Keratinocyte (primary cell): Measurements from ENCODE around the gene ST6GAL1. TPM values are rescaled to one million over a fixed set of nuclear protein-coding genes. Genes with fewer than 3 reads are reported as not detected.

Source experiments
- DNase-seq: peaks from one replicate; pipeline ENCODE4 v3.0.0-alpha.2; 2011; ENCODE audit warnings: low read depth, missing footprints, low spot score
- FAIRE-seq: peaks from 2 replicates; lab custom pipeline; 2011; peaks lifted over from hg19 to GRCh38; lab: Jason Lieb, UNC
- H2AFZ ChIP-seq: 2 replicates; pipeline ENCODE4 v1.6.0; 2012; ENCODE audit warnings: low read length, control low read depth, inconsistent platforms; ENCODE audit not compliant: control insufficient read depth
- H3K27ac ChIP-seq: 2 replicates; pipeline ENCODE4 v1.5.1; 2011; ENCODE audit warnings: low read length; ENCODE audit not compliant: control insufficient read depth, insufficient read depth
- H3K27me3 ChIP-seq: 3 replicates; pipeline ENCODE4 v1.6.0; 2011; ENCODE audit warnings: low read length; ENCODE audit not compliant: control insufficient read depth, insufficient read depth; ENCODE audit errors: extremely low read depth
- H3K36me3 ChIP-seq, 2 experiments: 2 replicates in 1 of 2; 3 replicates in 1 of 2; pipeline ENCODE4 v1.5.1; 2011; ENCODE audit warnings: low read length in 2 of 2, mild to moderate bottlenecking in 1 of 2; ENCODE audit not compliant: control insufficient read depth in 2 of 2, insufficient read depth in 2 of 2; ENCODE audit errors: extremely low read depth in 1 of 2
- H3K4me1 ChIP-seq: 3 replicates; pipeline ENCODE4 v1.5.1; 2011; ENCODE audit warnings: low read length; ENCODE audit not compliant: control insufficient read depth, insufficient read depth; ENCODE audit errors: extremely low read depth
- H3K4me2 ChIP-seq: 3 replicates; pipeline ENCODE4 v1.6.0; 2011; ENCODE audit warnings: low read depth, low read length; ENCODE audit not compliant: control insufficient read depth, insufficient read depth; ENCODE audit errors: extremely low read depth
- H3K4me3 ChIP-seq, 3 experiments: fragments of 200-600 bp in 1 of 3; sonication (generic) in 1 of 3; 2 replicates in 2 of 3; 3 replicates in 1 of 3; pipeline ENCODE4 v1.5.1; 2011 to 2016; ENCODE audit warnings: low read length in 3 of 3, mild to moderate bottlenecking in 3 of 3, control low read depth in 2 of 3, inconsistent platforms in 1 of 3, low read depth in 1 of 3, mixed read lengths in 1 of 3, mixed run types in 1 of 3, moderate library complexity in 1 of 3; ENCODE audit not compliant: control insufficient read depth in 2 of 3, insufficient read depth in 2 of 3; ENCODE audit errors: extremely low read depth in 1 of 3
- H3K79me2 ChIP-seq: 2 replicates; pipeline ENCODE4 v1.6.0; 2012; ENCODE audit warnings: low read length; ENCODE audit not compliant: control insufficient read depth, insufficient read depth
- H3K9ac ChIP-seq: 3 replicates; pipeline ENCODE4 v1.6.0; 2011; ENCODE audit warnings: low read length; ENCODE audit not compliant: control insufficient read depth, insufficient read depth; ENCODE audit errors: extremely low read depth
- H3K9me1 ChIP-seq: 3 replicates; pipeline ENCODE4 v1.6.0; 2011; ENCODE audit warnings: low read length; ENCODE audit not compliant: control insufficient read depth, insufficient read depth; ENCODE audit errors: extremely low read depth
- H3K9me3 ChIP-seq: 2 replicates; pipeline ENCODE4 v1.5.1; 2012; ENCODE audit warnings: low read depth, low read length; ENCODE audit not compliant: control insufficient read depth
- H4K20me1 ChIP-seq: 3 replicates; pipeline ENCODE4 v1.6.0; 2011; ENCODE audit warnings: low read length; ENCODE audit not compliant: control insufficient read depth, insufficient read depth; ENCODE audit errors: extremely low read depth
- CTCF ChIP-seq, 3 experiments: IDR thresholded peaks in 1 of 3; conservative IDR thresholded peaks in 1 of 3; optimal IDR thresholded peaks in 1 of 3; 2 replicates in 2 of 3; 3 replicates in 1 of 3; pipeline versions ENCODE3 to v1.5.1; 2011; ENCODE audit warnings: low read length in 3 of 3, mild to moderate bottlenecking in 3 of 3, moderate library complexity in 2 of 3, control low read depth in 1 of 3, inconsistent platforms in 1 of 3; ENCODE audit not compliant: insufficient read depth in 2 of 3; ENCODE audit errors: extremely low read depth in 1 of 3
- EZH2 ChIP-seq: IDR thresholded peaks from one replicate; pipeline ENCODE4 v1.6.1; 2012; ENCODE audit warnings: inconsistent platforms, mild to moderate bottlenecking, low read length, moderate library complexity
- dilution Hi-C: fragments of 300-500 bp; cut with MboI; formaldehyde crosslinking; loops from one replicate; pipeline ENCODE4 v1.7.0; 2020; ENCODE audit warnings: low sequenced_read_pairs; ENCODE audit not compliant: extremely low pct_ligation_motif_present
- polyA plus RNA-seq, 5 experiments: library from polyadenylated mRNA; depleted of rRNA in 3 of 5; stranded (reverse) in 3 of 5; stranded (forward) in 1 of 5; unstranded in 1 of 5; fragments of >200 nt; gene quantifications; 1 replicate in 1 of 5; 2 replicates in 3 of 5; 3 replicates in 1 of 5; pipeline versions ENCODE4 v1.2.1 to v1.2.3, GENCODE V29; 2011 to 2012; ENCODE audit warnings: missing spikeins in 2 of 5, low read depth in 1 of 5, low replicate concordance in 1 of 5

Gene ST6GAL1
- polyA plus RNA-seq, 1 donor (not counting 4 experiments of a cell fraction or from before 2014, with no cell fraction given) = 7.5 TPM

GRCh38 chr3:187110156-187110555 lies 179.8 kb downstream of the ST6GAL1 start:
- no peak overlapping the region for H3K27ac ChIP-seq
- H2AFZ ChIP-seq = no peak overlapping the region
- H4K20me1 ChIP-seq = no peaks in the 10 kb centered on the region
- no peaks in the 10 kb centered on the region for H3K9me3 ChIP-seq
- H3K4me1 ChIP-seq = no peaks in the 10 kb centered on the region
- H3K4me3 ChIP-seq = no peak overlapping the region
- no peaks in the 10 kb centered on the region for H3K36me3 ChIP-seq
- FAIRE-seq = no peak
- no peak for DNase-seq
- no peaks in the 10 kb centered on the region for H3K9me1 ChIP-seq
- no peaks in the 10 kb centered on the region for H3K27me3 ChIP-seq
- H3K79me2 ChIP-seq = no peaks in the 10 kb centered on the region
- no peak overlapping the region for H3K9ac ChIP-seq
- TF ChIP-seq EZH2 (no peak), CTCF (optimal IDR thresholded peaks at IDR 0.05 in 1 of 3, IDR thresholded peaks at IDR 0.05 in 1 of 3, conservative IDR thresholded peaks at IDR 0.05 in 1 of 3; ENCODE audit: extremely low read depth in 1 of 3, insufficient read depth in 2 of 3, low read length in 3 of 3) (no peak)
- no peak overlapping the region for H3K4me2 ChIP-seq
- dilution Hi-C loops = no loop called here

GRCh38 chr3:187112934-187113793 lies 182.8 kb downstream of the ST6GAL1 start:
- Histone ChIP-seq H4K20me1 (no peaks in the 10 kb centered on the region), H3K9me3 (no peaks in the 10 kb centered on the region), H3K27me3 (no peaks in the 10 kb centered on the region), H3K79me2 (no peaks in the 10 kb centered on the region), H3K4me3 (no peak overlapping the region), H2AFZ (no peak overlapping the region), H3K9me1 (no peaks in the 10 kb centered on the region), H3K36me3 (no peaks in the 10 kb centered on the region), H3K27ac (no peak overlapping the region), H3K4me2 (no peak overlapping the region), H3K4me1 (no peaks in the 10 kb centered on the region), H3K9ac (no peak overlapping the region)
- no peak for FAIRE-seq
- dilution Hi-C loops = no loop called here
- DNase-seq = no peak
- TF ChIP-seq EZH2 (no peak), CTCF (optimal IDR thresholded peaks at IDR 0.05 in 1 of 3, IDR thresholded peaks at IDR 0.05 in 1 of 3, conservative IDR thresholded peaks at IDR 0.05 in 1 of 3; ENCODE audit: extremely low read depth in 1 of 3, insufficient read depth in 2 of 3, low read length in 3 of 3) (peak in 2 of 3 experiments; percentile 32 to 42)
